Testis (tissue), 2 donors: ENCODE measurements around the gene RAX.
"Not testable (repeated sequence)": the region's sequence is repeated elsewhere in the genome, so short reads cannot be mapped to it uniquely, and the experiment has no call there.

Source experiments
- POLR2A ChIP-seq: fragments of 450-650 bp; IDR thresholded peaks from one replicate; pipeline ENCODE4 v1.6.1; 2017; ENCODE audit warnings: antibody characterized with exemption, mild to moderate bottlenecking, moderate library complexity
- TF ChIP-seq, protein P1 (sequence below), 3 experiments: fragments of 450-650 bp in 2 of 3; fragments of 200-600 bp in 1 of 3; sonication (generic) in 1 of 3; IDR thresholded peaks; one replicate each; pipeline ENCODE4 v1.5.1; 2016 to 2019; ENCODE audit warnings: antibody characterized with exemption in 3 of 3, mild to moderate bottlenecking in 2 of 3, moderate library complexity in 1 of 3

DNA sequence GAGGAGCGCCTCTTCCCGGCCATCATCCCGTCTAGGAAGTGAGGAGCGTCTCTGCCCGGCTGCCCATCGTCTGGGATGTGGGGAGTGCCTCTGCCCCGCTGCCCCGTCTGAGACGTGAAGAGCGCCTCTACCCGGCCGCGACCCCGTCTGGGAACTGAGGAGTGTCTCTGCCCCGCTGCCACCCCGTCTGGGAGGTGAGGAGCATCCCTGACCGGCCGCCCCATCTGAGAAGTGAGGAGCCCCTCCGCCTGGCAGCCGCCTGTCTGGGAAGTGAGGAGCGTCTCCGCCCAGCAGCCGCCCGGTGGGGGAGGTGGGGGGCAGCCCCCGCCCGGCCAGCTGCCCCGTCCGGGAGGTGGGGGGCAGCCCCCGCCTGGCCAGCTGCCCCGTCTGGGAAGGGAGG, 17.8 kb downstream of the RAX start:
- TF ChIP-seq, protein P1, sequence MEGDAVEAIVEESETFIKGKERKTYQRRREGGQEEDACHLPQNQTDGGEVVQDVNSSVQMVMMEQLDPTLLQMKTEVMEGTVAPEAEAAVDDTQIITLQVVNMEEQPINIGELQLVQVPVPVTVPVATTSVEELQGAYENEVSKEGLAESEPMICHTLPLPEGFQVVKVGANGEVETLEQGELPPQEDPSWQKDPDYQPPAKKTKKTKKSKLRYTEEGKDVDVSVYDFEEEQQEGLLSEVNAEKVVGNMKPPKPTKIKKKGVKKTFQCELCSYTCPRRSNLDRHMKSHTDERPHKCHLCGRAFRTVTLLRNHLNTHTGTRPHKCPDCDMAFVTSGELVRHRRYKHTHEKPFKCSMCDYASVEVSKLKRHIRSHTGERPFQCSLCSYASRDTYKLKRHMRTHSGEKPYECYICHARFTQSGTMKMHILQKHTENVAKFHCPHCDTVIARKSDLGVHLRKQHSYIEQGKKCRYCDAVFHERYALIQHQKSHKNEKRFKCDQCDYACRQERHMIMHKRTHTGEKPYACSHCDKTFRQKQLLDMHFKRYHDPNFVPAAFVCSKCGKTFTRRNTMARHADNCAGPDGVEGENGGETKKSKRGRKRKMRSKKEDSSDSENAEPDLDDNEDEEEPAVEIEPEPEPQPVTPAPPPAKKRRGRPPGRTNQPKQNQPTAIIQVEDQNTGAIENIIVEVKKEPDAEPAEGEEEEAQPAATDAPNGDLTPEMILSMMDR (IDR thresholded peaks at IDR 0.05): not testable (repeated sequence)
- not testable (repeated sequence) for TF ChIP-seq POLR2A
